OCI-LY3 (cell line): ENCODE measurements around the gene MACROD1.

ENCODE experiments used
- H2AFZ ChIP-seq: fragments of 200-600, 300-600 bp; shearing (Covaris generic); 2 replicates; pipeline ENCODE4 v1.6.0; 2014; ENCODE audit warnings: antibody characterized with exemption, low read depth, low read length
- H3K27ac ChIP-seq: fragments of 200-600, 300-600 bp; sonication (generic); 2 replicates; pipeline ENCODE4 v1.5.1; 2014; ENCODE audit warnings: mild to moderate bottlenecking, low read length, moderate library complexity, mixed read lengths
- H3K27me3 ChIP-seq: fragments of 200-600, 300-600 bp; sonication (generic); 2 replicates; pipeline ENCODE4 v1.6.1; 2014; ENCODE audit warnings: low read depth, low read length, mixed read lengths
- H3K36me3 ChIP-seq: fragments of 200-600, 300-600 bp; sonication (generic); replicated peaks from 2 replicates; pipeline ENCODE3; 2014; ENCODE audit warnings: low read depth, low read length, mixed read lengths
- H3K4me1 ChIP-seq: fragments of 300-600, 200-600 bp; sonication (generic); 2 replicates; pipeline ENCODE4 v1.6.1; 2014; ENCODE audit warnings: low read length, mixed read lengths
- H3K4me2 ChIP-seq: fragments of 200-600, 300-600 bp; sonication (generic); 2 replicates; pipeline ENCODE4 v1.6.1; 2014; ENCODE audit warnings: low read length, mixed read lengths
- H3K4me3 ChIP-seq: fragments of 300-600, 200-600 bp; sonication (generic); 2 replicates; pipeline ENCODE4 v1.5.1; 2014; ENCODE audit warnings: antibody characterized with exemption, mild to moderate bottlenecking, low read length, moderate library complexity
- H3K79me2 ChIP-seq: fragments of 300-600, 200-600 bp; shearing (Covaris generic); 2 replicates; pipeline ENCODE4 v1.6.1; 2014; ENCODE audit warnings: mild to moderate bottlenecking, low read length, mixed read lengths
- H3K9ac ChIP-seq: fragments of 300-600, 200-600 bp; shearing (Covaris generic); 2 replicates; pipeline ENCODE4 v1.6.0; 2014; ENCODE audit warnings: mild to moderate bottlenecking, low read length, moderate library complexity
- H3K9me3 ChIP-seq: fragments of 200-600, 300-600 bp; shearing (Covaris generic); 2 replicates; pipeline ENCODE4 v1.6.1; 2014; ENCODE audit warnings: low read length, mixed read lengths; ENCODE audit not compliant: insufficient read depth
- H4K20me1 ChIP-seq: fragments of 200-600, 300-600 bp; sonication (generic); 2 replicates; pipeline ENCODE4 v1.6.1; 2016; ENCODE audit warnings: low read length, mixed read lengths; ENCODE audit not compliant: insufficient read depth
- CTCF ChIP-seq: fragments of 200-600, 300-600 bp; sonication (generic); IDR thresholded peaks from 2 replicates; pipeline ENCODE4 v1.5.1; 2014; ENCODE audit warnings: antibody characterized with exemption, low read length, low read depth
- EZH2phosphoT487 ChIP-seq: fragments of 200-600 bp; shearing (Covaris generic); IDR thresholded peaks from 2 replicates; pipeline ENCODE4 v1.6.1; 2018; ENCODE audit warnings: antibody characterized with exemption, mixed run types, low read depth

Gene MACROD1

DNA sequence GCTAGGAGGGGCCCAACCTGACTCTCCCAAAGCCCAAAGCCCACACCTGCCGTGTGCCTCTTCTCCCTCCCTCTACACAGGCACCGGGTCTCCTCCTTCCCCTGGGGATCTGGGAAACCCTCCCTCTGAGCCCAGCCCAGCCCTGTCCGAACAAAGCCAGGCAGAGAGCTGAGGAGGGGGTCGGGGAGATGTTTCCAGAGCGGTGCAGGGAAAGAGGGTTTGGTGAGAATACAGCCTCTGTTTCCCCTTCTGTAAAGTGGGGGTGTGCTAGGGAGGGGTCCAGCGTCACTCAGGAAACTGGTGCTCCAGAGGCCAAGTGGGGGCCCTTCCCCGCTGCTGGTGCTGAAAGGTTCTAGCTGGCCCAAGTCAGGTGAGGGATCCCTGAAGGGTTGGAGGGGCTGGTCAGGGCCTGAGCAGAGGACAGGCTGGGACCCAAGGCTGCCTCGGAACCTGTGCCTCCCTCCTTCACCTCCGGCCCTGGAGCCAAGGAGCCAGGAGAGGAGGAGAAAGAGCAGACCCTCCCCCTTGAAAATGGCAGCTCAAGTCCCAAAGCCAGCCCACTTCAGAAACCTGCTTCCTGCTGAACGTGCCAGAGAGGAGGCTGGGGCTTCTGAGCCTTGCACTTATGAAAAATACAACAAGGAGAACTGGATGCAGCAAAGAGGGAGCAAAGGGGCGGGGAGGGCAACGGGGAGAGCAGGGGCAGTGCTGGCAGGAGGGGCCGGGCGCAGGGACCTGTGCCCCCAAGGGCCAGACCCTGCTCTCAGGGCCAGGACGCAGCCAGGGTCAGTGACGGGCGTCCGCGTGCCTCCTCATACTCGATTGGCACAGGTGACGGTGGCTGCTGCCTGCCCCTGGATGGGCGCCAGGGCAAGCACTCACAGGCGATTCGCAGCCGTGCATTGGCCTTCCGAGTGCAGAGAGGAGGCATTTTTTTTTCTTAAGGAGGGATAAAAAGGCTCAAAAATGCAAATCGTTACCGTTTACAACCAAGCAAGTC lies 43.2 kb downstream of the MACROD1 start:
- H3K4me2 ChIP-seq = no peak overlapping the region
- no peak for TF ChIP-seq CTCF
- TF ChIP-seq EZH2phosphoT487 = no peak
- H3K36me3 ChIP-seq = no peaks in the 10 kb centered on the region
- 0 out of 2 replicates have a peak, but pooled peaks cover 6% of the 10 kb centered on the region for H4K20me1 ChIP-seq
- H3K27me3 ChIP-seq = no peaks in the 10 kb centered on the region
- no peak overlapping the region for H3K4me3 ChIP-seq
- H3K9ac ChIP-seq = no peak overlapping the region
- no peak overlapping the region for H3K27ac ChIP-seq
- H3K9me3 ChIP-seq = no peaks in the 10 kb centered on the region
- H3K4me1 ChIP-seq = peaks cover 9% of the 10 kb centered on the region; the same call in 1 of the 2 replicates
- no peak overlapping the region for H2AFZ ChIP-seq
- H3K79me2 ChIP-seq = no peaks in the 10 kb centered on the region

DNA sequence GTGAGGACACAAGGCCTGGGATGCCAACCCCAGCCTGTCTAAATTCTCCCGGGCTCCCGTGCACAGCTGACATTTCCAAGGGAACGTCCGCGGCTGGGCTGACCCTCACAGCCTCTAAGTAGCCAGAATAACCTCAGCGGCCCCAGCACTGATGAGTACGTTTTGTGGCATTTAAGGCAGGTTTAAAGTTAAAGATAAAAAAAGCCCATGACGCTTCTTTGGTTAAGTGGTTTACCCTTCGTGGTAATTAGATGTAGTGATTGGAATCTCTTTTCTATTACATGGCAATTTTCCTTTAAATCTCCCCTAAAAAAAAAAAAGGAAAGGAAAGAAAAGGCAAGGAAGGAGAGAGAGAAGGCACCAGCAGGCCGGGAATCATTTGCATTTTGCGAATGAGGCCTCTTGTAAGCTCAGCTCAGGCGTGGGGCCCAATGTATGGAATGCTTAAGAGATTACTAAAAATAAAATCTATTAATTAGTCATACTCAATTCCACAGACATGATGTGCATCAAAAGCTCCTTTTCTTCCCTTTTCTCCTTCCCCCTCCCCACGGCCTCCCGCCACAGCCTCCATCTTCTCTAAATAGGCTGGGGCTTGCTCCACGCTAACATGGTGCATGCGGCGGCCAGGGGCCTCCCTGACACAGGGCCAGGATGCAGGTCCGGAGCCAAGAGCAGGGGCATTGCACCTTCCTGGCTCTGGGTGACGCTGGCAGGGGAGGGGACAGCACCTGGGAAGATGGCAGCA lies 44.1 kb downstream of the MACROD1 start:
- Histone ChIP-seq H3K36me3 (no peaks in the 10 kb centered on the region), H2AFZ (no peak overlapping the region), H3K27ac (no peak overlapping the region), H3K9ac (no peak overlapping the region), H3K4me3 (no peak overlapping the region), H4K20me1 (0 out of 2 replicates have a peak, but pooled peaks cover 6% of the 10 kb centered on the region), H3K4me2 (no peak overlapping the region), H3K9me3 (no peaks in the 10 kb centered on the region), H3K27me3 (no peaks in the 10 kb centered on the region), H3K4me1 (peaks cover 9% of the 10 kb centered on the region; the same call in 1 of the 2 replicates), H3K79me2 (no peaks in the 10 kb centered on the region)
- TF ChIP-seq CTCF (no peak), EZH2phosphoT487 (no peak)

GRCh38 chr11:64120951-64121569 lies 44.9 kb downstream of the MACROD1 start:
- 0 out of 2 replicates have a peak, but pooled peaks cover 6% of the 10 kb centered on the region for H4K20me1 ChIP-seq
- H3K4me2 ChIP-seq = no peak overlapping the region
- no peak overlapping the region for H2AFZ ChIP-seq
- no peak for TF ChIP-seq EZH2phosphoT487
- no peaks in the 10 kb centered on the region for H3K9me3 ChIP-seq
- H3K36me3 ChIP-seq = no peaks in the 10 kb centered on the region
- H3K27me3 ChIP-seq = no peaks in the 10 kb centered on the region
- peaks cover 9% of the 10 kb centered on the region; the same call in 1 of the 2 replicates for H3K4me1 ChIP-seq
- no peak overlapping the region for H3K4me3 ChIP-seq
- H3K79me2 ChIP-seq = no peaks in the 10 kb centered on the region
- no peak overlapping the region for H3K9ac ChIP-seq
- no peak overlapping the region for H3K27ac ChIP-seq

DNA sequence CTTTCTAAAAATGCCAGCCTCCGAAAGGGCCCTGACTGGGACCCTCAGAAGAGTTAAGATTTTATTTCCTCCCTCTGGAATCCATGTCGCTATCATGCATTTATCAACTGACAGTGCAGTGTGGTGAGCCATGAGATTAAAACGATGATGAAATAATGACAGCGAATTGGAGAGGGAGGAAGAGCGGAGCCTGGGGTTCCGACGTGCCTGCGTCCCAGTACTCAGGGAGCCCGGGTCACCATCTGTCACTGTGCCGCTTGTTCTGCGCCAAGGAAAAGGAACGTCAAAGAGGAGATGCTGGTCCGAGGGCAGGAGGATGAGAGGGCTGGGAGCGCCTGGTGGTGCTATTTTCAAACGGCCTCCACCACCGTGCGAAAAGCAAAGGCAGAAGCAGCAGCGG lies 46.2 kb downstream of the MACROD1 start:
- Histone ChIP-seq H3K4me3 (no peak overlapping the region), H3K4me2 (no peak overlapping the region), H3K9ac (no peak overlapping the region), H3K27me3 (no peaks in the 10 kb centered on the region), H3K79me2 (no peaks in the 10 kb centered on the region), H3K4me1 (peaks cover 3% of the 10 kb centered on the region; the same call in 1 of the 2 replicates), H3K27ac (no peak overlapping the region), H3K9me3 (no peaks in the 10 kb centered on the region), H4K20me1 (0 out of 2 replicates have a peak, but pooled peaks cover 8% of the 10 kb centered on the region), H3K36me3 (no peaks in the 10 kb centered on the region), H2AFZ (no peak overlapping the region)
- no peak for TF ChIP-seq CTCF
- no peak for TF ChIP-seq EZH2phosphoT487
